HG03342 (cell line): Measurements from ENCODE around the gene PLXND1.

Experiments
- ATAC-seq: cut with Tn5 transposase; IDR thresholded peaks from one replicate; pipeline ENCODE4 v1.9.1; 2021; ENCODE audit warnings: mild to moderate bottlenecking, moderate library complexity; ENCODE audit not compliant: unreplicated experiment

Gene PLXND1

DNA sequence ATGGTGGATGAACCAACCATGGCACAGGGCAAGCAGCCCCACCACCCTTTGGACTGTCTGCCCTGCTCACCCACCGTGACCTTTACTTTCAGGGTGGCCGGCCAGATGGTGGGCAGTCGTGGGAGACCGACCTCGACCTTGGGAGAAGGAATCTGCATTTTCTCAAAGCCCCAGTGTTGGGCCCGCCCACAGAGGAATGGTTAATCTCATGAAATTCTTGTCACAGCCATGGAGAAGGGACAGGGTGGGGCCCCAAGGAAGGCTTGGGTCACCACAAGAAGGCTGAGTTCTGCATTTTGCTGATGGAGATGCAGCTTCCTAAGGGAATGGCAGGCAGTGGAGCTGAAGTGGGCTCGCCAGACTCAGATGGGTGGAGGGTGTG lies 2.9 kb downstream of the PLXND1 start:
- no peak for ATAC-seq

DNA sequence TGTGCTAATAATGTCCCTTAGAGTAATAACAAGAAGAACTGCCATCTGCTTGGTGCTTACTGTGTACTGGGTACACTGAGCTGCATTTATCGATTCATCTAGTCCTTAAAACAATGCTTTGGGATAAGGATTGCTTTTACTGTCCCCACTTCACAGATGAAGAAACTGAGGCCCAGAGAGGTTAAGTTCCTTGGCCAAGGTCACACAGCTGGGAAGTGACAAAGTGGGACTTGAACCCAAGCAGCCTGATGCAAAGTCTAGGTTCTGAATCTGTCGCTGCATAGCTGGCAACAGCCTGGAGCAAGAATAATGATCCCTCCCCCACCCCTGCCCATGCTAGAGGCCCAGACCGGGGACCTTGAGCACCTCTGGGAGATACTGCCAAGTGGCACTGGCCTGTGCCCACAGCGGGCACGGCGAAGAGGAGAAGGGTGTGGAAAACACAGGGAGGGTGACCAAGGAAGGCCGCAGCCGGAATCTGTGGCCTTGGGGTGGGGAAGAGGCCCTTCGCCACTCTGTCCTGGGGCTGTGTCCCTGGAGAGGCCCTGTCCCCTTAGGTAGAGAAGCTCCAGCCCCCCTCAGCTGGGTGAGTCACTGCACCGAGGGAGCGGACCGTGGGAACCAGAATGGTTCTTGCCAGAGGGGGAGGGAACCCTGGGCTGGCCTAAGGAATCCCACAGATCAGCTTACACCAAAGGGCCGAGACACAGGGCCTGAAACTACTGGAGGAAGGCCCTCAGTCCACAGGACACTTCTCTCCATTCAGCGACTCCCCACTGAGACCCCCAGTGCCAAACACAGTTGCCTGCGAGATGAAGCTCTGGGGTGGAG lies 3.5 kb downstream of the PLXND1 start:
- no peak for ATAC-seq

DNA sequence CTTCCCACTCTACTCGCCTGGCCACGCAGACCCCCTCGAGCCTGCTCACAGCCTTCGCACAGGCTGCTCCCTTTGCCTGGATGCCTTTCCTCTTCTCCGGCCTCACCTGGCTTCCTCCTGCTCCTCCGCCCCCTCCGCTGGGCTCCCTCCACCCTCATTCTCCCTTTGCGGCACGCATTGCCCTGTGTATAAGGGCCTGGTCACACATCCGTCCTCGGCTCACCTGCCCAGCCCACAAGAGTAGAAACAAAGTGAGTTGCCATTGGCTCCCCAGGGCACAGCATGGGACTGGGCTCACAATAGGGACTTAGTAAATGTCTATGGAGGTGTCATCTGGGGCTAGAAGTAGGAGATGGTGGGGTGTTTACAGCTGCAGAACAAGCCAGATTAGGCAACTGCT lies 4.2 kb downstream of the PLXND1 start:
- no peak for ATAC-seq

DNA sequence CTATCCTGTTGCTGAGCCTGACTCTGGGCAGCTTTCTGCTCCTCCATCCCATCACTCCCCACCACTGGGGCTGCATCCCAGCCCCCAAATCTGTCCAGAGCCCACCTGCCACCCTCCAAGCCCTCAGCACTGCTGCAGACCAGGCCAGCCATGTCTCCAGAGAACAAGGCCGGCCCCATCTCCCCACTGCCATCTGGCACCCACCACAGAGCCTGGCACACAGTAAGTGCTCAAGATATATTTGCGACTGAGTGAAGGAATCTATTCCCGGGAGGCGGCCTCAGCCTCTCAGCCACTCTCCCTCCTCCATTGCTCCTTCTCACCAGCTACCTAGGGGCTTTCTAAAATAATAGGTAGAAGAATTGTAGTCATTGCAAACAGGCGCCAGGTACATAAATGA lies 4.8 kb downstream of the PLXND1 start:
- ATAC-seq, result no peak

DNA sequence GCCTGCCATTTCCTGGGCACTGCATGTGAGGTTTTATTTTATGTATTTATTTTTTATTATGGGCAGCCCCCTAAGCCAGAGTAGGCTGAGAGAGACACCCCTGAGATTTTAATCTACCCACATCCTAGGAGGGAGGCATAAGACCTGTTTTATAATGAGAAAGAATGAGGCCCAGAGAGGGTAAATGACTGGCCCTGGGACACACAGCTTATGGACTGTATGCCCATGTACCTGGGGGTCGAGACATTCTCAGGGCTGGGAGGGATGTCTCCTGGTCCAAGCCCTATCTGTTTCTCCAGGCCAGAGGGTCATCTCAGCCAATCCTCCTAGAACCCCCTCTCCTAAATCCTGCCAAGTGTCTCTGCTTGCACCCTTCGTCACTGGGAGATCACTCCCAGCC lies 6.1 kb downstream of the PLXND1 start:
- ATAC-seq, result no peak

DNA sequence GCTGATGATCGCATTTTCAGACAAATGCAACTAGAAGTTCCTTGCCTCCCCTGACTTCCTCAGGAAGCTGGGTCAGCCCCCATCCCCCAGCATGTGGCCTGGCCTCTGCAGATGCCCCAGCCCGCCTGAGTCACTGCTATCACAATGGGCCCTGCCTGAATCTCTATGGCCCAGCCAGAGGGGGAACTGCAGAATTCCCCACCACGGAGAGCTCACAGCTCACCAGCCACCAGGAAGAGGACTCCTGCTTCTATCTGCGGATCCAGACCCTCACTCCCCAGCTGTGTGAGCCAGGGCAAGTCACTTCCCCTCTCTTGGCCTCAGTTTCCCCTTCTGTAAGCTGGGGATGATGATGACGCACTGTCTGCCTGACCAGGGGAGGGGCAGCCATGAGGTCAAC lies 6.9 kb downstream of the PLXND1 start:
- no peak for ATAC-seq

DNA sequence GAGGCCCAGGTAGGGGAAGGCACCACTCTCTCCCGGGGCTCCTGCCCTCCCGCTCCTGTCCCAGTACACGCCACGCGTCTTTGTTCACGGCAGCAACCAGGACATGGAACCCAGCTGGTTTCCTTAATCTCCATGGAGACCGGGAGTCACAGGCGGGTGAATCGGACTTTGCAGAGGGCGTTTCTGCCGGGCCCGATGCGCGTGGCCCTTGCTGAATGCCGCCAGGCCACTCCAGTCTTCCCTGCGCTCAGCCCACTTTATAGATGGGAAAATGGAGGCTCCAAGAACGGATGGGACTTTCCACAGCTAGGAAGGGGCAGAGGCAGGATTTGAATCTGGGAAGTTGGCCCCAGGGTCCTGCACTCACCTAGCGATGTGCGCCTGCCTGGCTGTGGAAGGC lies 7.4 kb downstream of the PLXND1 start:
- ATAC-seq, result no peak

DNA sequence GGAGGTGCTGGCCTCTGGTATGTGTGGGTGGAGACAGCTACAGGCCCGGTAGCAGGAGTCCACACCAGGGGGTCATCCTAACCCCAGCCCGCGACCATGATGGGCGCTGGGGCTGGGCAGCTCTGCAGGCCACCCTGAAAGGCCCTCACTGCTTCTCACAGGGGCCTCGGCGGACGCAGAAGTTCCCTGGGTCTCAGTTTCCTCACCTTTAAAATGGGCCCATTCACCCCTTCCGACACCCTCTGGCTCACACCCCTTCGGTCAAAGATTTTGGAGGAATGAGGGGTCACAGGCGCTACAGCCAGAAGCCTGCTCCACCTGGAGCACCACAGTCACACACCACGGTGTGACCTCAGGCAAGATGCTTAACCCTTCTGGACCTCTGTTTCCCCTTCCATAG lies 8.0 kb downstream of the PLXND1 start:
- ATAC-seq, result no peak

DNA sequence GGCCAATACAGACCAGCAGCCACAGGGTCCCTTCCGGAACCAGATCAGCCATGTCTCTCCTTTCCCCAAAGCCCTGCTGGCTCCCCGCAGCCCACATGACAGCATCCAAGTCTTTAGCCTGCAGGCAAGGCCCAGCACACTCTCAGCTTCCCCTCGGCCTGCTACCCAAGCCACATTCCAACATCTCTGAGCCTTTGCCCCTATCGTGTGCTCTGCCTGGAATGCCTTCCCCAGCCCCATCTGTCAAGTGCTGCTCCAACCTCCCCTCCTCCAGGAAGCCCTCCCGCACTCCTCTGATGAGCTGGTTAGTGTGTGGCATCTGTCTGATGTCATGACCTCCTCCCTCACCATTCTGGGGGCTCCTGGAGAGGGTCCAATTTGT lies 8.5 kb downstream of the PLXND1 start:
- no peak for ATAC-seq

DNA sequence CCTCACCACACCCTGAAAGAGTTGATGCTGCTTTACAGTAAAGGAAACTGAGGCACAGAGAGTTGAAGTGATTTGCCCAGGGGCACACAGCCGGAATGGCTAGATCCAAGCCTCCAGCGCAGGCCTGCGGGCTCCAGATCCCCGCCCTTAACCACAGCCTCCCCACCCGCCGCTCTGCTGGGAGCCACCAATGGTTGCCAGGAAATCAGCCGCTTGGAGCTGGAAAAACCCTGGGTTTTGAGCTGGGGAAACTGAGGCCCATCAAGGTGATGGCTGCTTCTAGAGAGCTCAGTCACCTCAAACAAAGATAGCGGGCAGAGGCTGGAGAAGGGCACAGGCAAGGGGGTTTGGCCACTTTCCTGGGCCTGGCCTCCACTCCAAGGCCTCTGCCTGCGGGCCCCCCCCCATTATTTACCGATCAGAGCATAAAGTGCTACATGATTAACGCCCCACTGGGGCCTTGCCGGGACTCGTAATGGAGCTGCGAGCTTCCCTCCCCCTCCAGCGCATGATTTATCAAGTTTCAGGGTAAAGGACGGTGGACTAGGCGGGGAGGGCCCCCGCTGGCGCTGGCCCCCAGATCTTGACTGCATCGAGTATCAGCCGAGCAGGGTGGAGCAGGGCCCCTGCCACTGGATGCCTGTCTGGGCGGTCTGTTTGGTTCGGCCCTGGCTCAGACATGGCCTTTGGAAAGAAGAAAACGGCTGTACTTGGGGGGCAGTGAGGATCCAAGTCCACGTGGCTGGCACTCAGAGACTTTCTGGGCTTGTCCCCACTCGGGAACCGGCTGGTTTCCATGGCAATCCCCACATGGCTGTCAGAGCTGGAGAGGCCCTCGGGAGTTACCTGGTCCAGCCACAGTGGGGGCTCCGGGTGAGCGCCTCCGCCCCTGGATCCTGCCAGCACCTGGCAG lies 9.1 kb downstream of the PLXND1 start:
- no peak for ATAC-seq

DNA sequence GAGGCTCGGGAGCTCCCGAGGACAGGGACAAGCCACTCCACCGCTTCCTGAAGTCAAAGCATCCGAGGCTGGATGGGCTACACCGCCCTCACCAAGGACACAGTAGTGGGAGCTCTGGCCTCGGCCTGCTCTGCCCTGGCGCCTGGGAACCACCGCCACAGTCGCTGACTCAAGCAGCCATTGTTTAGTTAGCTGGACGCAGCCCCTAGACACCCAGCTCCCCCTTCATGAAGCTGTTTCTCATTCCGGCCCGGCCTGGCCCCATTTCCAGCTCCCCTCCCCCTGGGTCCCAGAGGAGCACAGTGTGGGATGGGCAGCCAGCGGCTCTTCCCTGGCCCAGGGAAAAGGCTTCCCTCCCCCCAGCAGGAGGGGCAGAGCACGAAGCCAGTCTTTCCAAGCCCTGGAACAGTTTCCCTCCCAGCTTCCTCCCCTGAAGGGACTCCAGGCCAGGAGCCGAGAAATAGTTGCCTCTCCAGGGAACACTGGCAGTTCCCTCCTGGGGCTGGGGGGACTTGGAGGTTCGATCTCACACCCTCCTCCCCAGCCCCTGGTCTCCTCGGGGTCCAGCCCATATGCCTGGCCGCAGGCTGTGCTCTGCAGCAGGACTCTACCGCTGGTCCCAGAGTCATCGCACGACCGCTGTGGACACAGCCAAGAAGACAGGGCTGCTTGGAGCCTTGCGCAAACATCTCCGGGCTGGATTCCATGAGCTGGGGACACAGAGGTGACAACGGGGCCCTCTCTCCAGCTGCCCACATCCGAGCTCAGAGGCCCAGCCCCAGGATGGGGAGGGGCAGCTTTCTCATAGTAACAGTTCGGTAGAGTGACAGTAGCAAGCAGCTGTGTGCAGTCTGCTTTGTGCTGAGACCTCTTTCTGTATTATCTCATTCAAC lies 10.0 kb downstream of the PLXND1 start:
- no peak for ATAC-seq

DNA sequence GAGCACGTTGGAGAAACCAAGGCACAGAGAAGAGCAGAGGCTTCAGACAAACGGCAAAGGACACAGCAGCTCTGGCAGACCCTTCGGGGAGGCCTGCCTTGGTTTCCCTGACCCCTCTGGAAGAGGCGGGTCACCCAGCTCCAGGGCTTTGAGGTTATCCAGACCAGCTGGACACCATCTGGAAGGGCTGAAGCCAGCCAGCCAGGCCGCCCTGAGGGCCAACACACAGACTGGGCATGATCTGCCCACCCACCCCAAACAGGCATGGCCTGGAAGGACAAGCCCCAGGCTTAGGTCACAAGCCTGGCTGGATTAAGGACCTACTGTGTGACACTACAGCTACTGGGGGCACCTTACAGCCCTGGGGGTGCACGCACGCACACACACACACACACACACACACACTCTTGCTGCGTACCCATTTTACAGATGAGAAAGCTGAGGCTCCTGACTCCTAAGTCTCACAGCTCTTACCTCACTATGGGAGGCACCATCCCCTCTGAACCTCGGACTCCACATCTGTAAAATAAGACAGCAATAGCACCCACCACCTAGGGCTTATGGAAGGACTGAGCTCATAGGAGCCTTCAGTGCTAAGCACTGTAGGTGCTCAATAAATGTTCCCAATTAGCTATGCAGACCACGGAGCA lies 10.8 kb downstream of the PLXND1 start:
- no peak for ATAC-seq

DNA sequence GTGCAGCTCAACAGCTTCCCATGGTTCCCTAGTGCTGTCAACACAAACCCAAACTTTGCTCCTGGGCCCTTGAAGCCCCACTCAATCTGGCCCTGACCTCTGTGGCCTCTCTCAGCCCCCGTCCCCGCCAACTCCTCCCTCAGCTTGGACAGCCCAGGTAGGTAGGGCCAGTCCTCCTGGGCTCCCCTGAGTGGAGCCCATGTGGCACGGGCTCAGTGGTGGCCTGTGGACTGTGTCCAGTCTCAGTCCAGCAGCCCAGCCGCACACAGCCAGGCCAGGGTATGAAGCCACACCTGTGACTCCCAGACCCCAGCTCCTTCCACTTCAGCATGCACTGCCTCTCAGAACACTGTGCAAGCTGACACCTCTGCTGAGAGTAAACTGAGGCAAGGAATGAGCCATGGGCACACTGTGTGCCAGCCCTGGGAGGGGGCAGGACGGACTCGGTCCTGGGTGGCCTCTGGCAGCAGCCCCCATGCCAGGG lies 11.5 kb downstream of the PLXND1 start:
- ATAC-seq, result no peak

DNA sequence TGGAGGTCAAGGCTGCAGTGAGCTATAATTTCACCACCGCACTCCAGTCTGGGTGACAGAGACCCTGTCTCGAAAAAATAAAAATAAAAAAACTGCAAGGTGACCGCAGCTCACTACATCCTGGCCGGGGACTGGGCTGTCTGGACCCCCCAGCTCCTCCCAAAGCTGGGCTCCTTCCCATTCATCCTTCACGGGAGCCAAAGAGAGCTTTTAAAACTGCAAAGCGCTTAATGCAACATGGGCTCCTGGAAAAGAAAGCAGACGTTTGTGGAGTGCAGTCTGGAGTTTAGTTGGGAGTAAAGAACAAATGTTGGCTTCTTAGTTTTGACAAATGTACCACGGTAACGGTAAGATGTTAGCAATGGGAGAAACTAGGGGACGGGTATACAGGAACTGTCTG lies 12.1 kb downstream of the PLXND1 start:
- ATAC-seq, result no peak

DNA sequence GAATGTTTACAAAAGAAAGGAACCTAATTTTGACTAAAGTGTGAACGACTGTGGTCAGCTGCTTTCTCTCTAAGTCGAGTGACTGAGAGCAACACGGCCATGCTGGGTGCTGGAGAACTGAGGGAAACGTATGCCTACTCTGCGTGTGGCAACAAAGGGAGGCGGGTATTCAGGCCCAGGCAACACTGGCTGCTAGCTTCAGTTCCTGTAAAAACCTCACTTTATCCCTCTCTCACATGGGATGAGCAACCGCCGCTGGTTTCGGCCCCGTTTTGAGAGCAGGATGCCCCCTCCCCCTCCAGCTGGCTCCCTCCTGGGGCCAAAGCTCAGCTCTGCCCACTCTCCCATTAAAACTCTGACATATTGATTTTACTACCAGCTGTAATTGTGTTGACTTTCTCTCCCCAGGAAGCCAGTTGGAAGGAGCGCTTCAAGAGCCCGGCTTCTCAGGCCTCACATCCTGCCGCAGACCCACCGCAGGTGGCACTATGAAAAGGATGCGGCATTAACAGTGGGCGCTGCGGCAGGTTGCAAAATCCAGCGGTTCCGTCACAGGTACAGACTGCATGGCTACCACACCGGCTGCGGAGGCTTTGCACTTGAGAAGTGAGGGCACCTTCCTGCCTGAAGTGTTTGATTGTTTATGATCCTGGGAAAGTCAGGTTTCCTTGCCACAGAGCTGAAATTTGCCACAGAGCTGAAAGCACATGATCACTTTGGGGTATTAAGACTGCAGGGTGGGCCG lies 12.7 kb downstream of the PLXND1 start:
- no peak for ATAC-seq

DNA sequence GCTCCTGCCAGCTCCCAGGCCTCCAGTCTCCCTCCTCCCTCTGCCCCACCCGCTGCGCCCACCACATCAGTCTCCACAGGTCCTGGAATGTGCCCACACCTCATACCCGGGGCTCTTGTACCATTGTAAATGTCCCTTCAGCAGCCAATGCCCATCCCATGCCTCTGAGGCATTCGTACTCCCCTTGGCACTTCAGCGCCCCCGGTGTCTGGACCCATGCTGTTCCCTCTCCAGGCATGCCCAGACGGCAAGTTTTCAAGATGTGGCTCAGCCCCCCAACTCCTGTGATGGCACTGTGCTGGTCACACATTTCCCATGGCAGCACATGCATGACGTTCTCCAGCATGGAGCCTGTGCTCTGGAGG lies 13.3 kb downstream of the PLXND1 start:
- no peak for ATAC-seq

DNA sequence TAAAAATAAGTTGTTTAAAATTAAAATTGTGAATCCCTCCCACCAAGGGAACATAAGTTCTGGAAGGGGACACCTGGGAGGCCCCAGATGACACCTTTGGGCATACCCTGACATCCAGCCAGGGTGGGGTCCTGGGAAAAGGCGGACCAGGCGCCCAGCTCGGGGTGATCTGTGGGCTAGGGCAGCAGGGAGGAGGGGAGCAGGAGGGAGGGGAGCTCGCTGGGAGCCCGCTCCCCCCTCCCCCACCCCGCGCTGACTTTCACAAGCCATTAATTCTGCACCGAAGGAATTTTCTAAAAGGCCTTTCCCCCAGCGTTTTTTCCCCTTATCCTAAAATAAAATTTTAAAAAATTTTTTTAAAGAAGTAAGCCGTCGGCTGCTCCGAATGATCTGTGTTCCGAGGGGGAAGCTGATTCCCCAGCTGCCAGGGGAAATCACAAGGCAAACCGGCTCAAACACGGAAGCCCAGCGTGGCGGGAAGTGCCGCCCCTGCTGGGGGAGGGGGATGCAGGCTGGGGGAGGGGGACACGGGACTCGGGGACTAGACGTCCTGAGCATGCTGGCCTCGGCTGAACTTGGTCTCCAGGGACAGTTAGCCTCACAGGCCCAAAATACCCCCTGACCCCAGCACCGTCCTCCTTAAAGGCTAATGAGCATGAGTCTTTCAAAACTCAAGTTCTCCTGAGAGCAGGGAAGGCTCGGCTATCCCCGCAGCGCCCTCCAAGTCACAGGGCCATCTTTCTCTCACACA lies 13.9 kb downstream of the PLXND1 start:
- no peak for ATAC-seq

DNA sequence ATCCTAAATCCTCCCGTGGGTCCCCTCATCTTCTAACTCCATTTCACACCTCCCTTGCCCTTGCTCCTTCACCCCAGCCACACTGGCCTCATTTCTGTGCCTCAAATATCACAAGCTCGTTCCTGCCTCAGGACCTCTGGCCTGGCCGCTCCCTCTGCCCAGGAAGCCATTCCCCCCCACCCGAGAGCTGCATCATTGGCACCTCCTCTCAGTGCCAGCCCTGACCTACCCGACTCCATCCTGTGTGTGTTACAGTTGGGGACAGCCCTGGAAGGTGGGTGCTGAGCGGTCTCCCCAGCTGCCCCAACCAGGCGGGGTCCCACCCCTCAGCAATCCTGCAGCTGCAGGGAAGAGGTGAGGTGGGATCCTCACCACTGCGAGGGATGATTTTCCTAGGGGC lies 14.5 kb downstream of the PLXND1 start:
- ATAC-seq, result no peak

DNA sequence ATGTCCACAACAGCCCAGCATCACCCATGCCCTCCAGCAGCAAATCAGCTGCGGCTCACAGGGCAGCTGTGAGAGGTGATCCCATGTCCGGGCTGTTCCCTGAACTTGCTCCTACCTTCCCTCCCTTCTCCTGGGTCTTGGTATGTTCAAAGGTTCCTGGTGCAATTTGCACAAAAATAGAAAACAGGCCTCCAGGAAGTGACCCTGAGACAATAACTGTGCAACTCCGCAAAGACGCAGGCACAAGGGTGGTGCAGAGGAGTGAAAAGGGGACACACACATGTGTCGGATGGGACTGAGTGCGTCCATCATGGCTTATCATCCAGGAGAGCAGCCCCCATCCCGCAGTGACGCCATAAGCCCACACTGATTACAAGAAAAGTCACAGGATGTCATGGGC lies 16.3 kb downstream of the PLXND1 start:
- no peak for ATAC-seq
